Measurements from ENCODE around the gene GLDN. TPM values are rescaled to one million over a fixed set of nuclear protein-coding genes. Genes with fewer than 3 reads are reported as not detected.

GLDN gene
- total and polyA plus RNA-seq, 2 of the 4 experiments (the other 2 are of a cell fraction): under 0.01 TPM; not detected in 1

DNA sequence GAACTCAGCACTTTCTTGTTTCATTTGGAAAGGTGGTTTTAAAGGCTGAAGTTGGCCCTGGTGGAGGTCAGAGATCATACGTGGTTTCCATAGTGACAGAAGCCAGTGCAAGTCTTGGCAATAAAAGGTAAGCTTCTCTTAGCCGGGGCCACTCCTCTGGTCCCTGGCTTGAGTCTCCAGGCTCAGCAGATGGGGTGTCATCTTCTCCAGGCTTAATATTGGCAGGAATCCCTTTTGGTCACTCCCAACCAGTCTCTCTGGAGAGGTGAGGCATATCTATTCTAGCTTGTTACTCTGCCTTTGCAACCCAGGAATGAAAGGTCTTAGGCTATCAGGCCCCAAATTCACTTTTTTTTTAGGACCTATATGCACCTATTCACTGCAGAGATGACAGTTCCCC lies 7.9 kb upstream of the GLDN start:
- Histone ChIP-seq H3K18ac (ENCODE audit: low read depth, low read length) (no peak overlapping the region), H3K79me1 (ENCODE audit: low read depth in 1 of 2, low read length in 2 of 2) (no peaks in the 10 kb centered on the region), H3K4me3 (ENCODE audit: insufficient read depth, low read depth, low read length) (no peak overlapping the region), H3K36me3 (ENCODE audit: control insufficient read depth, insufficient read depth, low read length) (no peaks in the 10 kb centered on the region), H3K14ac (replicated peaks; ENCODE audit: low read depth, low read length) (no peak overlapping the region), H3K23ac (ENCODE audit: low read depth, low read length) (no peak overlapping the region), H3K4me2 (ENCODE audit: low read depth, low read length) (no peak overlapping the region), H2BK15ac (ENCODE audit: low read depth, low read length) (no peak overlapping the region), H3K4ac (ENCODE audit: low read depth, low read length) (no peak overlapping the region), H3K27ac (ENCODE audit: insufficient read depth, low read length) (no peak overlapping the region), H2AK9ac (replicated peaks; ENCODE audit: low read depth, low read length, poor library complexity) (no peak overlapping the region), H2BK20ac (ENCODE audit: low read depth, low read length) (no peak overlapping the region), H4K91ac (ENCODE audit: insufficient read depth, low read depth, low read length) (no peak overlapping the region), H4K5ac (ENCODE audit: low read depth, low read length) (no peak overlapping the region), H3K27me3 (ENCODE audit: control insufficient read depth, insufficient read depth, low read length) (peaks cover 22% of the 10 kb centered on the region), H4K20me1 (ENCODE audit: insufficient read depth, low read length) (no peaks in the 10 kb centered on the region), H2AK5ac (ENCODE audit: low read depth, low read length) (no peak overlapping the region), H2BK120ac (ENCODE audit: low read depth, low read length) (no peak overlapping the region), H2AFZ (replicated peaks; ENCODE audit: low read length, poor library complexity) (no peak overlapping the region), H3K4me1 (ENCODE audit: control insufficient read depth, insufficient read depth, low read length) (no peaks in the 10 kb centered on the region; the same call in 1 of the 2 replicates), H3K9ac (ENCODE audit: low read depth, low read length) (no peak overlapping the region), H3K9me1 (ENCODE audit: insufficient read depth, low read length) (no peaks in the 10 kb centered on the region), H2BK5ac (ENCODE audit: low read depth, low read length, poor library complexity, severe bottlenecking) (no peak overlapping the region), H3K9me3 (ENCODE audit: control insufficient read depth, insufficient read depth, low read length) (no peaks in the 10 kb centered on the region), H4K8ac (ENCODE audit: low read depth in 2 of 2, low read length in 2 of 2) (no peak overlapping the region), H3K56ac (ENCODE audit: extremely low read depth, insufficient read depth, low read length) (no peak overlapping the region)
- no CpG with 5 or more reads among the region's 2 CpGs for whole genome bisulfite sequencing, 2 experiments (ENCODE audit: extremely low coverage in 2 of 2, insufficient read length in 1 of 2)
- no TSS peak for BruUV-seq (replicated peaks)
- dilution Hi-C loops (cut with HindIII; ENCODE audit: low sequenced_read_pairs, unreplicated experiment) (no loop called here), intact Hi-C loops (cut with micrococcal nuclease) (no loop called here), in situ Hi-C loops (cut with MboI; ENCODE audit: low sequenced_read_pairs) (no loop called here)
- CTCF ChIA-PET: no interaction called here
- no peak for TF ChIP-seq FOS (IDR thresholded peaks at IDR 0.05; ENCODE audit: low read depth, low read length)
- no peak for TF ChIP-seq POLR2A (IDR thresholded peaks at IDR 0.05; ENCODE audit: low read depth, low read length)
- TF ChIP-seq RAD21 (IDR thresholded peaks at IDR 0.05; ENCODE audit: low read length): no peak
- TF ChIP-seq CHD1 (IDR thresholded peaks at IDR 0.05; ENCODE audit: low read depth, low read length): no peak
- TF ChIP-seq MAFK (IDR thresholded peaks at IDR 0.05; ENCODE audit: low read depth, low read length): no peak
- no peak for TF ChIP-seq RFX5 (IDR thresholded peaks at IDR 0.05; ENCODE audit: low read depth, low read length)
- TF ChIP-seq, protein P1, sequence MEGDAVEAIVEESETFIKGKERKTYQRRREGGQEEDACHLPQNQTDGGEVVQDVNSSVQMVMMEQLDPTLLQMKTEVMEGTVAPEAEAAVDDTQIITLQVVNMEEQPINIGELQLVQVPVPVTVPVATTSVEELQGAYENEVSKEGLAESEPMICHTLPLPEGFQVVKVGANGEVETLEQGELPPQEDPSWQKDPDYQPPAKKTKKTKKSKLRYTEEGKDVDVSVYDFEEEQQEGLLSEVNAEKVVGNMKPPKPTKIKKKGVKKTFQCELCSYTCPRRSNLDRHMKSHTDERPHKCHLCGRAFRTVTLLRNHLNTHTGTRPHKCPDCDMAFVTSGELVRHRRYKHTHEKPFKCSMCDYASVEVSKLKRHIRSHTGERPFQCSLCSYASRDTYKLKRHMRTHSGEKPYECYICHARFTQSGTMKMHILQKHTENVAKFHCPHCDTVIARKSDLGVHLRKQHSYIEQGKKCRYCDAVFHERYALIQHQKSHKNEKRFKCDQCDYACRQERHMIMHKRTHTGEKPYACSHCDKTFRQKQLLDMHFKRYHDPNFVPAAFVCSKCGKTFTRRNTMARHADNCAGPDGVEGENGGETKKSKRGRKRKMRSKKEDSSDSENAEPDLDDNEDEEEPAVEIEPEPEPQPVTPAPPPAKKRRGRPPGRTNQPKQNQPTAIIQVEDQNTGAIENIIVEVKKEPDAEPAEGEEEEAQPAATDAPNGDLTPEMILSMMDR (conservative IDR thresholded peaks at IDR 0.05; ENCODE audit: low read depth, low read length): no peak
- TF ChIP-seq NFE2L2 (IDR thresholded peaks at IDR 0.05; ENCODE audit: low read depth, low read length): no peak
- TF ChIP-seq BHLHE40 (IDR thresholded peaks at IDR 0.05; ENCODE audit: low read depth, low read length): no peak
- no peak for TF ChIP-seq CEBPB (IDR thresholded peaks at IDR 0.05; ENCODE audit: low read depth, low read length)
- TF ChIP-seq MAZ (IDR thresholded peaks at IDR 0.05; ENCODE audit: borderline replicate concordance, low read depth, low read length): no peak
- TF ChIP-seq MXI1 (IDR thresholded peaks at IDR 0.05; ENCODE audit: borderline replicate concordance, low read depth, low read length): no peak
- TF ChIP-seq USF2 (IDR thresholded peaks at IDR 0.05; ENCODE audit: low read depth, low read length): no peak
- no peak for TF ChIP-seq SMC3 (IDR thresholded peaks at IDR 0.05; ENCODE audit: low read depth, low read length)
- TF ChIP-seq RCOR1 (IDR thresholded peaks at IDR 0.05; ENCODE audit: insufficient replicate concordance, low read length): no peak
- ATAC-seq (ENCODE audit: low read depth) (no peak), DNase-seq (no peak)
- POLR2A ChIA-PET (ENCODE audit: unreplicated experiment): no interaction called here
